GM20431 (cell line): ENCODE results near the gene VWA1.
"Not testable (repeated sequence)": the region's sequence is repeated elsewhere in the genome, so short reads cannot be mapped to it uniquely, and the experiment has no call there.

Experiments used
- in situ Hi-C: fragments of 300-500 bp; cut with MseI, MboI; formaldehyde crosslinking; loops from one replicate; pipeline ENCODE4 v1.15.0; 2020; ENCODE audit warnings: low sequenced_read_pairs; ENCODE audit not compliant: unreplicated experiment

The VWA1 gene

DNA sequence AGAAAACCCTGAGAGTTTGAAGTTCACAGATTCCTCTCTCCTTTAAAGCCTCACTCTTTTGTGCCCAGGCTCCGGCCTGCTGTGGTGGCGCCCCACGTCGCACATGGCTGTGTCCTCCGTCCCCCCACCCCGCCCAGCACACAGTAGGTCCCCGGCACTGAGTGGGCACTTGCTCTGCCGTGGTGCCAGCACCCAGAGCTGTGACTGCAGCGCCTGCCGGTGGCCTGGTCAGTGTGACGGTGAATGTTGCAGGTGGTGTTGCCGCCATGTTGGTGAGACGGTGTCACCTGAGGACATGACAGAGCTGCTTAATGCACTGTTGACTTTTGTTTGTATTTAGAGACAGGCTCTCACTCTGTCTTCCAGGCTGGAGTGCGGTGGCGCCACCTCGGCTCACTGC is 17.4 kb downstream of the VWA1 start:
- in situ Hi-C loops, result no loop called here

DNA sequence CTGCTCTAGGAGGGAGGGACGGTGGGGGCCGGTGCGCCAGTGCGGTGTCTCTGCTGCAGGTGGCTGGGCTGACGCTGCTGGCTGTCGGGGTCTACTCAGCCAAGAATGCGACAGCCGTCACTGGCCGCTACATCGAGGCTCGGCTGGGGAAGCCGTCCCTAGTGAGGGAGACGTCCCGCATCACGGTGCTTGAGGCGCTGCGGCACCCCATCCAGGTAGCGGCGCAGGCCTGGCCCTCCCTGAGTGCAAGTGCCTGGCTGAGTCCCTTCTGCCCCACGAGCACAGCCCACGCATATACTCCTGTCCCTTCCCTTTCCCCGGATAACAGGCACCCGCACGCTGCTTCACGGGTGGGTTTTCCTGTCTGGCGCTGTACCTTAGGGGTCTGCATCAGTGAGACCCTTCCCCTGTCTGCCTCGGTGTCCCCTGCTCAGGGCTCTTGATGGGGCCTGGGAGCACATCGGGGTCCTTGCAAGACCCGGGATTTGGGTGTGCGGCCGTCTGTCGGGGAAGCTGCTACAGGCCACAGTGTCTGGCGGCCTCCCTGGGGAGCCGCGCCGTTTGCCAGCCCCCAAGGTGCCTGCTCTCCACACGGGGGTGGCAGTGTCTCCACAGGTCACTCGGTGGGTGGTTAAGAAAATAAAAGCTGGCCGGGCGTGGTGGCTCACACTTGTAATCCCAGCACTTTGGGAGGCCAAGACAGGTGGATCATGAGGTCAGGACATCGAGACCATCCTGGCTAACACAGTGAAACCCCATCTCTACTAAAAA is 19.0 kb downstream of the VWA1 start:
- in situ Hi-C loops, result not testable (repeated sequence)

DNA sequence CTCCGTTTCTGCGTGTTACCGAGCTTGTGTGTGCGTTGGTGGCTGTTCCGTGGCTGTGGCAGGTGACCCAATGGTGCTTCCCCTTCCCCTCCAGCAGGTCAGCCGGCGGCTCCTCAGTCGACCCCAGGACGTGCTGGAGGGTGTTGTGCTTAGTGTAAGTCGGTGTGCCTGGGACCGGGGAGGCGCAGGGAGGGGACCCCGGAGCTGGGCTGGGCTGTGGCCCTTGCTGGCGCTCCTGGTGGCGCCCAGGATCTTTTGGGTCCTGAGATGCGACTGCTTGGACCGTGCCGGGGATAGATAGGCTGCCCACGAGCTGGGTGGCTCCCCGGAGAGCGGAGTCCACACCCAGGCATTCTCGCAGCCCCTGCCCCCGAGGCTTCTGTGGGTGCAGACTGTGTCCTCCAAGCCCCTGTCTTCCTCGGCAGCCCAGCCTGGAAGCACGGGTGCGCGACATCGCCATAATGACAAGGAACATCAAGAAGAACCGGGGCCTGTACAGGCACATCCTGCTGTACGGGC is 19.9 kb downstream of the VWA1 start:
- in situ Hi-C loops, result no loop called here

DNA sequence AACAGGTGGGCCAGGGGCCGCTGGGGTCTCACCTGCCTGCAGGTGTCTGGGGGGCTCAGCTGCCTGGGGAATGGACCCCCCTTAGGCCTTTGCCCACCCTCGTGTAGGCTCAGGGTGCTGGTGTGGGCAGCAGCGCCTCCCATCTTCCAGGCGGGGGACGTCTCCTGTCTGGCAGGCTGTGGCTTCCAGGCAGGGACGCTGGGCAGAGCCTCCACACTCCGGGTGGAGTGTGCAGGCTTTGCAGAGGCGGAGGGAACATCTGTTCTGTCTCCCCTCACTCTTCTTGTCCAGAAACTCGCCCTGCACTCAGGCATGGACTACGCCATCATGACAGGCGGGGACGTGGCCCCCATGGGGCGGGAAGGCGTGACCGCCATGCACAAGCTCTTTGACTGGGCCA is 20.4 kb downstream of the VWA1 start:
- in situ Hi-C loops, result not testable (repeated sequence)

DNA sequence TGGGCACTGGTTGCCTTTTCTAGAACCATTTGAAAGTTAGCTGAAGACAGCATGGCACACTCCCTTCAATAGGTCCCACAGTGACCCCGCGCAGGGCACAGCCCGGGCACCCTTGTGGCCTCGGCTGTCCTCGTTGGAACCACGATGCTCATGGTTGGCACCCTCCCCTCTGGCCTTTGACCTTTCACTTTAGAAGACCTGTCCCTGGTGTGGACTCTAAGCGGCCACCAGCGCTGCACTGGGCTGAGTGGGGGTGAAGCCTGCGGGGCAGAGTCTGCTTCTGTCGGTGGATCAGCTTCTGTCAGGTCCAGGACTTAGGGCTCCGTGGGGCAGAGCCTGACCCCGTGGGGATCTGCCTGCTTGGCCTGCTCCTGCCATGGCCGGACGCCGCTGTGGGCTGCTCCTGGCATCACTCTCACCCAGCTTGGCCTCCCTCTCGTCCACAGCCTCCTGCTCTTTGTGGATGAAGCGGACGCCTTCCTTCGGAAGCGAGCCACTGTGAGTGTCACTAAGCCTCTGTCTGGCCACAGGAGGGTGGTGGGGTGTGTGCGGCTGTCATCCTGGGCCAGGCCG is 21.3 kb downstream of the VWA1 start:
- in situ Hi-C loops, result not testable (repeated sequence)

DNA sequence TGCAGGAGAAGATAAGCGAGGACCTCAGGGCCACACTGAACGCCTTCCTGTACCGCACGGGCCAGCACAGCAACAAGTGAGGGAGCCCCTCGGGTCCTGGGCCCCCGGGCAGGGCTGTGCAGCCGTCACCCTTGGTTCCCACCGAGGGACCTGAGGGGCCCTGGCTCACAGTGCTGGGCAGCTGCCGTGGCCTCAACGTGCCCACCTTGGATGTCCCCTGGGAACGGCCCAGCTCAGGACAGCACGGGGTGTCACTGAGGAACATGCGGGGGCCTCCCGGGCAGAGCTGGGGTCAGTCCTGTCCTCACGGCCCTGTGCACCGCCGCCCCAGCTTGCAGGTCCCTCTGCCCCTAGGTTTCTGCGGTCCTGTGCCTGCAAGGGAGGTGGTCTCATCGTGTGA is 23.7 kb downstream of the VWA1 start:
- in situ Hi-C loops, result not testable (repeated sequence)

DNA sequence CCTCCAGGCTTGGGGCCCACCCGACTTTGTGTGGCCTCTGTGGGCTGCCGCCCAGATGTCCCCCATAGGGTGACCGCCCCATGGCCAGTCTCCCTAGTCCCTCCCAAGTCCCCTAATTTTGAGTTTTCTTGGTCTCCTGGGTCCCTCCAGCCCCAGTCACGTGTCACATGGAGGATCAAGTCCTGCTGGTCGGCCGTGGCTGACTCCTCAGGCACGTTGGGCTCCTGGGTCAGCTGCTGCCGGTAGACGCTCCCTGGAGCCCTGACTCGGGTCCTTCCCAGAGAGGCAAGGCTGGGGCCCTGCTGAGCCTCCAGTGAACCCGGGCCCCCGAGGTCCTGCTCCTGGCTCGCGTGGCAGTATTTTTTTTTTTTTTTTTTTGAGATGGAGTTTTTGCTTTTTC is 24.2 kb downstream of the VWA1 start:
- in situ Hi-C loops, result not testable (repeated sequence)

DNA sequence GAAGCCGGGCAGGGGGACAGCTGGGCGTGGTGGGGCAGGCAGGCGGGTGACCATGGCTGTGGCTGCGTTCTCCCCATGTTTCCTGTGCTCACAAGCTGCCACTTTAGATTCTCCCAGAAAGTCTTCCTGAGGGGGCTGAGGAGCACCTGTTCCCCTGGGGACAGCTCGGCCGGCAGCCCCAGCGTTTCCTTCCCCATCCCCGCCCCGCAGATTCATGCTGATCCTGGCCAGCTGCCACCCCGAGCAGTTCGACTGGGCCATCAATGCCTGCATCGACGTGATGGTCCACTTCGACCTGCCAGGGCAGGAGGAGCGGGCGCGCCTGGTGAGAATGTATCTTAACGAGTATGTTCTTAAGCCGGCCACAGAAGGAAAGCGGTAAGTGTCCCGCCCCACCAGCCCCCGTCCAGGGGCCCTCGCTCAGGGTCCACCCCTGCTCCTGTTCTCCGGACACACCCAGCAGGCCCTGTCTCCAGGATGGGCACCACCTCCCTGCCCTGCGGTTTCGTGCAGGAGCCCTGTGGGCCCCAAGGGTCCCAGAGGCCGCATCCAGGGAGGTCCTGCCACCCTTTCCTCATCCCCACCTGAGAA is 25.1 kb downstream of the VWA1 start:
- in situ Hi-C loops, result no loop called here

DNA sequence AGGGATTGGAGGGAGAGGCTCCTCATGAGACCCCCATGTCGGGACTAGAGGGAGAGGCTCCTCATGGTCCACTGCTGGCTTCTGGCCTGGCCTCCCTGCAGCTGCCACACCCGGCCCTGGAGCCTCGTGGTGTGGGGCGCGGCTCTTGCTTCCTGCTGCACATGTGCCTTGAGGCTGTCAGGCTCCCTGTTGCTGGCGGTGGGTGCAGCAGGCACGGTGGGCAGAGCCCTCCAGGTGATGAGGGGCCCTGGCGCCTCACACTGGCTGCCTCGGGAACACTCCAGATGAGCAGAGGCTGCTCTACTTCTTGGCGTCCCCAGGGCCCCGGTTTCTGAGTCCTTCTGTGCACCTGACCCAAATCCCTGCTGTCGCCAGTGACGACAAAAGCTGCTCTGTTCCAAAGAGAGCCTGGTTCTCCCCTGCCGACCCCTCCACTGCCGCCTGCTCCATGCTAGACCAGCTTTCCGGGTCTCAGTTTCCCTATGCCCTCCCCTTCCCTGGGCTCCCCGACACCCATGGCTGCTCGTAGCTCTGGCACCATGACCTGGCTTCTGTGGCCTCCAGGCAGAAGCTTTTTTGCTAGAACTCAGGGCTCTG is 26.3 kb downstream of the VWA1 start:
- in situ Hi-C loops, result no loop called here

DNA sequence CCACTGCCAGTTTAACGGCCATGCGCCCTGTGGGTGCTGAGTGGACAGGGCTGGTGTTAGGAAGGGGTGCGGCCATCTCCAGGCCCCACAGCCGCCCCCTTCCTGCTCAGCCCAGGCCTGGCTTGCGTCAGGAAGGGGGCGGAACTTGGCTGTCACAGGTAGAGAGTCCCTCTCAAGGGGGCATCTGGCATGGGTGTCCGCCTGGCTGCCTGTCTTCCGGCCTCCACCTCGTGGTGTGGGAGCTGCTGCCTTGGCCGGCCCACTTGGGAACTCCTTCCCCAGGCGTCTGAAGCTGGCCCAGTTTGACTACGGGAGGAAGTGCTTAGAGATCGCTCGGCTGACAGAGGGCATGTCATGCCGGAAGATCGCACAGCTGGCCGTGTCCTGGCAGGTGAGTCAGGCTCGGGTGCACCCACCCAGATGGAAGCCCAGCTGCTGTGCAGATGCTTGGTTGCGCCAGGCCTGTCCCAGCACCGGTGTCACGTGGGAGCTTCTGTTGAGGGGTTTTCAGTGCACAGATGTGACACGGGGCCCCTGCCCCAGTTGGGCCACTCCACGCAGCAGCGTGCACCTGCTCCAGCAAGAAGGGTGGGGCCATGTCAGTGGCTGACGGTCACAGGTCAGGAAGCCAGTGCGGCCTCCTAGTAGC is 27.0 kb downstream of the VWA1 start:
- in situ Hi-C loops, result no loop called here

DNA sequence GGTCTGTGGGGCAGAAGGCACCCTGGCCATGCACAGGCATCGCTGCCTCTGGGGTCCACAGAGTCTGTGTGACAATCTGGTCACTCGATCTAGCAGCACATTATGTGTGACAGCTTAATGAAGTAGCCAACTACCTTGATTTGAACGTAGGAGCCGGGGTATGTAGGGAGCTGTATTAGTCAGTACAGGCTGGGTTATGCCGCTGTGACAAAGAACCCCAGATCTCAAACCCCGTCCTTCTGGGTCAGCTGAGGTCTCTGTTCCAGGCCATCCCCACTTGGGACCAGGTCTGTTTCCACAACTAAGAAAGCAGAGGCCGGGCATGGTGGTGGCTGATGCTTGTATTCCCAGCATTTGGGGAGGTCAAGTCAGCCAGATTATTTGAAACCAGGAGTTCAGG is 27.8 kb downstream of the VWA1 start:
- in situ Hi-C loops, result no loop called here

DNA sequence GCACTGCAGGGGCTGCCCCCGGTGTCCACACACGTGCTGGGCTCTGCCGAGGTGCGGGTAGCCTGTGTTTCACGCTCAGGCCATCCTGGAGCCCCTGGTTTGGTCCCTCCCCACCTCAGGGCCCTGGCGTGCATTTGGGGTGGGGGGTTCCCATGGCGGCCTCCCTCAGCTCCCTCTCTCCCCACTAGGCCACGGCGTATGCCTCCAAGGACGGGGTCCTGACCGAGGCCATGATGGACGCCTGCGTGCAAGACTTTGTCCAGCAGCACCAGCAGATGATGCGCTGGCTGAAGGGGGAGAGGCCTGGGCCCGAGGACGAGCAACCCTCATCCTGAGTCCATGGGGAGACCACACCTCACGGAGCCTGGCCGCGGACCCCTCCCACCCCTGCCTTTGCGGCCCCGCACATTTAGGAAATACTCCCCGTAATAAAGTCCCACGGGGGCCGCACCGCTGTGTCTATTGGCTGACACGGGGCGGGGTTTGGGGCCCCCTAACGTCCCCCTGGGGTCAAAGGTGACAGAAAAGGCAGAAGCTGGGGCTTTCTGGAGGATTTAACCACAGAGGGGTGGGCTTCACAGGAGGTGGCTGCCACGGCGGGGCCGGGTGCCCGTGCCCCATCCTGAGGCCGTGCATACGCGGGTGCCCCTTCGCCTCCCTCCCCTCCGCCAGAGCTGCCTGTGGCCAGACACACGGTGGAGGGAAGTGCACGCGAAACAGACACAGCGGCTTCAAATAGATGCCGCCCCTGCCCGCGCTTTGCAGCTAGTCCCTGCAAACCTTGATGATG is 32.9 kb downstream of the VWA1 start:
- in situ Hi-C loops, result not testable (repeated sequence)

DNA sequence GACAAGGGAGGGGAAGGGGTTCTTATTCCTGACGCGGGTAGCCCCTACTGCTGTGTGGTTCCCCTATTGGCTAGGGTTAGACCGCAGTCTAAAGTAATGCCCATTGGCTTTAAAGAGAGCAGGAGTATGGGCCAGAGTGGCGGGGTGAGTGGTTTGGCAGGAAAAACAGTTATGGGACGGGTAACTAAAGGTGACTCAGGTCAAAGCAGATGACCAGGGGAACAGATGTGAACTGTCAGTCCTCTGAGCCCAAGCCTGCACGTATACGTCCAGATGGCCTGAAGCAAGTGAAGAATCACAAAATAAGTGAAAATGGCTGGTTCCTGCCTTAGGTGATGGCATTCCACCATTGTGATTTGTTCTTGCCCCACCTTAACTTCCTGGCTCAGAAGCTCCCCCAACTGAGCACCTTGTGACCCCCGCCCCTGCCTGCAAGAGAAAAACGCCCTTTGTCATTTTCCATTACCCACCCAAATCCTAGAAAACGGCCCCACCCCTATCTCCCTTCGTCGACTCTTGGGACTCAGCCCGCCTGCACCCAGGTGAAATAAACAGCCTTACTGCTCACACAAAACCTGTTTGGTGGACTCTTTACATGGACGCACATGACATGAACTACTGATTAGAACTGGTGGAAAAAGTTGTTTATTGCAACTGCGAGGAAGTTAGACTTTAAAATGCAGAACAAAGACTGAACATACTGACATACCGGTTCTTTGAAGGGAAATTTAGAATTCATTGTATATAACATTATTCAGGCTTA is 35.3 kb downstream of the VWA1 start:
- in situ Hi-C loops, result no loop called here

DNA sequence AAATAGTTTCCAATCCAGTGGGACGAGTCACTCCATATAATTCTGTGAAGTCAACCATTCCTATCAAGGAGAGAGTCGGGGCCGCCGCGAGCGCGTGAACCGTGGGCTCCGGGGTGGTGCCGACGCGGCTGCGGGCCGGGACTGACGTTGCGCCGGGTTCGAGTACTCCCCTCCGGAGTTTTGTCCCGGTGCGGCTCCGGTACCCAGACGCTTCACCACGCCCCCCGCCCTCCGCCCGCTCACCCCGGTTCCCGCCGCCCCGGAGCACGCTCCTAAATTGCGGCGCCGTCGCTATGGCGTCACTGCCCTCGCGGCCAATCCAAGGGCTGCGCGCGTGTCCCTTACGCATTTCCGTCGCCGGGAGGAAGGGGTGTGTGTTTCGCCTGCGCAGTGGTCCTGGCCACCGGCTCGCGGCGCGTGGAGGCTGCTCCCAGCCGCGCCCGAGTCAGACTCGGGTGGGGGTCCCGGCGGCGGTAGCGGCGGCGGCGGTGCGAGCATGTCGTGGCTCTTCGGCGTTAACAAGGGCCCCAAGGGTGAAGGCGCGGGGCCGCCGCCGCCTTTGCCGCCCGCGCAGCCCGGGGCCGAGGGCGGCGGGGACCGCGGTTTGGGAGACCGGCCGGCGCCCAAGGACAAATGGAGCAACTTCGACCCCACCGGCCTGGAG is 36.0 kb downstream of the VWA1 start, which contains the start of gene ATAD3B:
Gene ATAD3B (plus strand): TSS at position 377 of the 664 bp plus-strand sequence. CDS start 120 bp downstream, at position 497.
- in situ Hi-C loops, result no loop called here

DNA sequence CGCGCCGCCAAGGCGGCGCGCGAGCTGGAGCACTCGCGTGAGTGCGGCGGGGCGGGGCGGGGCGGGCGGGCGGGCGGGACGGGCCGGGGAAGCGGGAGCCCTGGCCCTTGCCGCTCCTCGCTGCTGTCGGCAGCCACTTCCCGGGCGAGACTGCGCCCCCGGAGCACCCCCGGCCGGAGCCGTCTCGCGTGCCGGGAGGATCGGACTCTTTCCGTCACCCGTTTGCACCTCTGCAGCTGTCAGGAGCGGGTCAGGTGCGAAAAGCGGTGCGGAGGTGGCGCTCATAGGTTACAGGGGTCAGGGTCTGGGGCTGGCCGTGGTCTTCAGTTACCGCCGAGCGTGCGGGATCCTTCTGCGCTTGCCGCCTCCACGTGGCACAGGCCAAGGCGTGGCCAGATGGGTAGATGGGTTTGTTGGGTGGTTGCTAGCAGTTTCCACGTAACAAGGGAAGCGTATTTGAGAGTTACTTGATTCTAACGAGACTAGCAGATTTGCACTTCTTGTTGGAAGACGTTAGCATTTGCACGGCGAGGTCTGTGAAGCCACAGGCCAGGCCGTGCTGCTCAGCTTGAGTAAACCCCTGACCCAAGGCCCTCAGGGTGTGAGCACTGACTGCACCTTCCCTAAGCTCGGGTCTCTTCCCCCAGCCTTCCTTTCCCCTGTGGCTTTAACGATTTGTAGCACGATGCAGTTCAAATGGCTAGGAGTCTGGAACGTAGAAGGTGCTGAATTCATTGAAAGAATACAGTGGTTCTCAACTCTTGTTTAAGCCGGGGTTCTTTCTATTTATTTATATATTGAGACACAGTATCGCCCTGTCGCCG is 36.8 kb downstream of the VWA1 start:
- in situ Hi-C loops, result not testable (repeated sequence)

DNA sequence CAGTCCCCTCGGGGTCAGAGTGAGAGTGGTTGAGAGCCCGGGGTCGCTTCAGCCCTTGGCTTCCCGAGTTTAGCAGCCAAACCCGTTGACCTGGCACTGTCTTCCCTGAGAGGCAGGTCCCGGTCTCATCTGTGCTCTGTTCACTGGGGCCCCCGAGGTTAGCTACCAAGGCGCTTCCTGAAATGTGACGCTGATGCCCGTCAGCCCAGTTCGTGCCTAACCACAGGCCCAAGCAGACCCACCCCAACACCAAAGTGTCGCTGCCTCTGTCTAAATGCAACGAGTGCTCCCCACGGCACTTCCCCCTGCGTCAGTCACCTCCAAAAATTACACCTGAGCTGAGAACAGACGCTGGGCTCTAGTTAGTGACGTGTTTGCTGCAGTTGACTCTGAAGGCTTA is 40.5 kb downstream of the VWA1 start:
- in situ Hi-C loops, result not testable (repeated sequence)

DNA sequence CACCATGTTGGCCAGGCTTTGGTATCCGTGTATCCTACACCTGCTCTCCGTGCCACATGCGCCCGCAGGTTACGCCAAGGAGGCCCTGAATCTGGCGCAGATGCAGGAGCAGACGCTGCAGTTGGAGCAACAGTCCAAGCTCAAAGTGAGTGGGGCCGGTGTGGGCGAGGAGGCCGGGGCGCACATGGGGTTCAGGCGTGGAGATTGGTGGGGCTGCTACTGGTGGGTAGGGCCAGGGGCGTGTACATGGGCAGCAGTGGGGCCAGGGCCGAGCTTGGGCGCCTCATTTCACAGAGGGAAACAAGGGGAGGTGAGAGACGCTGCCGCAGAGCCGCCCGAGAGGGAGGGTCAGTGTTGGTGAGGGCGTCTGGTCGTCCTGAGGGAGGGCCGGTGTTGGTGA is 41.7 kb downstream of the VWA1 start:
- in situ Hi-C loops, result no loop called here
